GM10266 (cell line): Measurements from ENCODE around the gene MRGPRX3.

ENCODE experiments used
- DNase-seq: peaks from one replicate; pipeline ENCODE4 v3.0.0; 2012; ENCODE audit errors: extremely low spot score
- TF ChIP-seq, protein P1 (sequence below): IDR thresholded peaks from 2 replicates; pipeline ENCODE4 v1.5.1; 2012; ENCODE audit warnings: mild to moderate bottlenecking, low read depth; ENCODE audit not compliant: control insufficient read depth, insufficient read depth; ENCODE audit errors: missing control alignments

MRGPRX3 gene

GRCh38 chr11:18132341-18132740 is at the start of gene MRGPRX3:
Gene MRGPRX3 (plus strand): TSS chr11:18132571. CDS start chr11:18137203, 4,632 bp downstream.
- DNase-seq, result no peak

GRCh38 chr11:18088366-18088765 is 44.0 kb upstream of the MRGPRX3 start:
- TF ChIP-seq, protein P1, sequence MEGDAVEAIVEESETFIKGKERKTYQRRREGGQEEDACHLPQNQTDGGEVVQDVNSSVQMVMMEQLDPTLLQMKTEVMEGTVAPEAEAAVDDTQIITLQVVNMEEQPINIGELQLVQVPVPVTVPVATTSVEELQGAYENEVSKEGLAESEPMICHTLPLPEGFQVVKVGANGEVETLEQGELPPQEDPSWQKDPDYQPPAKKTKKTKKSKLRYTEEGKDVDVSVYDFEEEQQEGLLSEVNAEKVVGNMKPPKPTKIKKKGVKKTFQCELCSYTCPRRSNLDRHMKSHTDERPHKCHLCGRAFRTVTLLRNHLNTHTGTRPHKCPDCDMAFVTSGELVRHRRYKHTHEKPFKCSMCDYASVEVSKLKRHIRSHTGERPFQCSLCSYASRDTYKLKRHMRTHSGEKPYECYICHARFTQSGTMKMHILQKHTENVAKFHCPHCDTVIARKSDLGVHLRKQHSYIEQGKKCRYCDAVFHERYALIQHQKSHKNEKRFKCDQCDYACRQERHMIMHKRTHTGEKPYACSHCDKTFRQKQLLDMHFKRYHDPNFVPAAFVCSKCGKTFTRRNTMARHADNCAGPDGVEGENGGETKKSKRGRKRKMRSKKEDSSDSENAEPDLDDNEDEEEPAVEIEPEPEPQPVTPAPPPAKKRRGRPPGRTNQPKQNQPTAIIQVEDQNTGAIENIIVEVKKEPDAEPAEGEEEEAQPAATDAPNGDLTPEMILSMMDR, result no peak
- DNase-seq, result no peak

More at GRCh38 chr11:18132341-18132740, at the start of gene MRGPRX3:
- TF ChIP-seq, protein P1, result no peak

DNA sequence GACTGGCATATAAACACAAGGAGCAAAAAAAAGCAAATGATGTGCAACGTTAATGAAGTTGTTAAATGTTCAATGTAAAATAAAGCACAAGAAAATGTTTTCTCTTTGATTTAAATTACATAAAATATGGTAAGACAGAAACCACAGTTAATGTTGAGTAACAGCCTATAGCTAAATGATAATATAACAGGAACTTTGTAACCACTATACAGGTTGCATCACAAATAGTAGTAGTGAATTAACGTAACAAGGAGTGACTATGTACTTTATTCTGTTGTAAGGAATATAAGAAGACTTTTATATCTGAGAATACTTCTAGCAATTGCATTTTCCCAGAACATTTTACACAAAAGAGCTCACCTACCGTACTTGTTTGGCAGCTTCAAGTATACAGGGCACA is 43.4 kb upstream of the MRGPRX3 start:
- DNase-seq, result no peak
- TF ChIP-seq, protein P1, result no peak

- DNase-seq, result no peak
- TF ChIP-seq, protein P1, result no peak
Observed at GRCh38 chr11:18091731-18092130, 40.6 kb upstream of the MRGPRX3 start.

GRCh38 chr11:18093959-18094358 is 38.4 kb upstream of the MRGPRX3 start:
- TF ChIP-seq, protein P1, result no peak

DNA sequence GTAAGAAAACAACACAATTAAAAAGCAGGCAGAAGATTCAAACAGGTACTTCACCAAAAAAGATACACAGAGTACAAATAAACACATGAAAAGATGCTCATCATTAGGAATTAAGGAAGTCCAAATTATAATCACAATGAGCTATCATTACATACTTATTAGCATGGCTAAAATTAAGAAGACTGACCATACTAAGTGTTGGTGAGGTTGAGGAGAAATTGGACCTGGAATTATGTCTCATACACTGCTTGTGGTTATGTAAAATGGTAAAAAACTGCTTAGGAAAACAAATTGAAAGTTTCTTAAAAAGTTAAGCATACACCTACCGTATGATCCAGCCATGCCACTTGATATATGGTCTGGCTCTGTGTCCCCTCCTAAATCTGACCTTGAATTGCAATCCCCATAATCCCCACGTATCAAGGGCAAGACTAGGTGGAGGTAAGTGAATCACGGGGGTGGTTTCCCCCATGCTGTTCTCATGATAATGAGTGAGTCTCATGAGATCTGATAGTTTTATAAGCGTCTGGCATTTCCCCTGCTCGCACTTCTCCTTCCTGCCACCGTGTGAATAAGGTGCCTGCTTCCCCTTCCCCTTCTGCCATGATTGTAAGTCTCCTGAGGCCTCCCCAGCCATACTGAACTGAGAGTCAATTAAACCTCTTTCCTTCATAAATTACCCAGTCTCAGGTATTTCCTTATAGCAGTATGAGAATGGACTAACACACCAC is 31.3 kb upstream of the MRGPRX3 start:
- TF ChIP-seq, protein P1, result no peak
- no peak for DNase-seq

More at GRCh38 chr11:18093959-18094358, 38.4 kb upstream of the MRGPRX3 start:
- DNase-seq, result no peak

- TF ChIP-seq, protein P1, result no peak
- DNase-seq, result no peak
Observed at GRCh38 chr11:18105086-18105801, 27.1 kb upstream of the MRGPRX3 start.
